LNCAP (cell line): ENCODE measurements around the gene BTBD2.

ENCODE experiments used
- CTCF ChIP-seq: fragments of 450-650 bp; IDR thresholded peaks from 2 replicates; pipeline ENCODE4 v1.5.1; 2017; ENCODE audit warnings: mild to moderate bottlenecking

The BTBD2 gene

GRCh38 chr19:2044709-2045500, 29.4 kb upstream of the BTBD2 start:
- no peak for TF ChIP-seq CTCF

- TF ChIP-seq CTCF: no peak
Measured at GRCh38 chr19:2043961-2044708, 28.6 kb upstream of the BTBD2 start.

- TF ChIP-seq CTCF: no peak
Measured at GRCh38 chr19:2043251-2043641, 27.7 kb upstream of the BTBD2 start.

GRCh38 chr19:2042485-2043250, 27.2 kb upstream of the BTBD2 start:
- TF ChIP-seq CTCF: no peak

- no peak for TF ChIP-seq CTCF
Measured at GRCh38 chr19:2041683-2042484, 26.4 kb upstream of the BTBD2 start.

- TF ChIP-seq CTCF: no peak
Measured at GRCh38 chr19:2041433-2041682, 25.8 kb upstream of the BTBD2 start.
